ENCODE results near the gene TCTN2. TPM values are rescaled to one million over a fixed set of nuclear protein-coding genes. Genes with fewer than 3 reads are reported as not detected.

Gene TCTN2
- total and polyA plus RNA-seq, 2 donors (not counting 1 experiment from before 2014, with no cell fraction given): 8.5 to 22.8 TPM

DNA sequence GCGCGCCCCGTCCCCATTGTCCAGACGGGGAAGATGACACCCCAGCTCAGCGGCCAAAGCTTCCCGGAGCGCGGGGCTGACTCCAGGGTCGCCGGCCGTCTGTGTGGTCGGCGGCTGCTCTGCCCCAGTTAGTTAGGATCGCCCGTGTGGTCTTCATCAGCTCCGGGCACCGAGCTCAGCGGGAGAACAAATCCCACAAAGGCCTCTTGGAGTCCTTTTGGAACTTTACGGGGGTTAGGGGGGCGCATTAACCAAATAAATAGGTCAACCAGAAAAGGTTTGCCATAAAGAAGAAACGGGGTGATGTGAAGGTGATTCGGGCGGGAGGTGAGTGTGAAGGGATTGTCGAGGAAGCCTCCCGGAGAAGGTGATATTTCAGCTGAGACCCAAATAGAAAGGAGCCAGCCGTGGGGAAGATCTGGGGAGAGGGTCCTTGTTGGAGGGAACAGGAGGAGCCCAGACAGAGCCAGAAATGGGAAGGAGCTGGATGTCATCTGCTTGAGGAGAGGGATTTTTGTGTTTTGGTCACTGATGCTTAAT is 41.9 kb downstream of the TCTN2 start:
- H3K27ac Mint-ChIP-seq: peak overlapping the region; percentile 88
- Histone ChIP-seq H3K4me2 (replicated peaks; ENCODE audit: low read depth, low read length, poor library complexity, severe bottlenecking) (peak overlapping the region; percentile 89), H2AFZ (ENCODE audit: insufficient read depth, low read depth, low read length, poor library complexity, severe bottlenecking) (peak overlapping the region; percentile 92), H3K27me3 (replicated peaks in 1 of 4; ENCODE audit: control extremely low read depth in 1 of 4, control insufficient read depth in 3 of 4, insufficient read depth in 4 of 4, low read length in 3 of 4) (no peaks in the 10 kb centered on the region), H3K4me1 (ENCODE audit: control insufficient read depth in 2 of 2, insufficient read depth in 2 of 2, low read length in 2 of 2) (peaks cover 23 to 24% of the 10 kb centered on the region in 2 donors), H3K9ac (ENCODE audit: low read length) (peak overlapping the region; percentile 78), H3K79me2 (ENCODE audit: control insufficient read depth, insufficient read depth, low read length) (peaks cover 45% of the 10 kb centered on the region), H3K36me3 (replicated peaks in 1 of 2; ENCODE audit: control extremely low read depth in 1 of 2, control insufficient read depth in 1 of 2, extremely low read depth in 1 of 2, insufficient read depth in 2 of 2, low read length in 1 of 2) (no peaks in the 10 kb centered on the region), H4K20me1 (ENCODE audit: control insufficient read depth, insufficient read depth, low read length, poor library complexity, severe bottlenecking) (peaks cover 11% of the 10 kb centered on the region), H3K27ac (ENCODE audit: low read length in 2 of 2) (peak overlapping the region in 1 of 2 donors; percentile 58), H3K4me3 (ENCODE audit: control extremely low read depth in 1 of 5, extremely low read depth in 1 of 5, insufficient read depth in 1 of 5, low read depth in 2 of 5, low read length in 4 of 5) (peak overlapping the region; percentile 60 to 83 (median 77)), H3K9me3 (ENCODE audit: control extremely low read depth in 1 of 3, control insufficient read depth in 2 of 3, insufficient read depth in 1 of 3, low read length in 2 of 3) (no peaks in the 10 kb centered on the region)
- DNase-seq (no peak), ATAC-seq (ENCODE audit: low read depth) (no peak)
- peaks cover 35% of the 10 kb centered on the region for H3K4me1 Mint-ChIP-seq
- CTCF ChIA-PET: interaction anchor here (0.6 to 1.2 kb wide), 2 partner anchors 9 to 1495 kb away, joined by 3 to 5 read pairs; no protein-coding TSS in a partner anchor
- POLR2A ChIA-PET: interaction anchor here (1.1 to 1.2 kb wide), 2 partner anchors 29 to 42 kb away, joined by 3 read pairs; partner anchors contain the start of gene TCTN2
- under 1% methylated on average over 26 of the region's 26 CpGs for WGBS (ENCODE audit: insufficient coverage)
- H3K9me3 Mint-ChIP-seq (ENCODE audit: insufficient read depth): no peaks in the 10 kb centered on the region
- peak overlapping the region; percentile 86 for H3K4me3 Mint-ChIP-seq
- H3K27me3 Mint-ChIP-seq: no peaks in the 10 kb centered on the region
- intact Hi-C loops (cut with micrococcal nuclease): loop anchor here (1.0 to 2.0 kb wide), 3 partner anchors 42 to 80 kb away; partner anchors contain the start of genes EIF2B1, GTF2H3 and TCTN2
- TF ChIP-seq, protein P1, sequence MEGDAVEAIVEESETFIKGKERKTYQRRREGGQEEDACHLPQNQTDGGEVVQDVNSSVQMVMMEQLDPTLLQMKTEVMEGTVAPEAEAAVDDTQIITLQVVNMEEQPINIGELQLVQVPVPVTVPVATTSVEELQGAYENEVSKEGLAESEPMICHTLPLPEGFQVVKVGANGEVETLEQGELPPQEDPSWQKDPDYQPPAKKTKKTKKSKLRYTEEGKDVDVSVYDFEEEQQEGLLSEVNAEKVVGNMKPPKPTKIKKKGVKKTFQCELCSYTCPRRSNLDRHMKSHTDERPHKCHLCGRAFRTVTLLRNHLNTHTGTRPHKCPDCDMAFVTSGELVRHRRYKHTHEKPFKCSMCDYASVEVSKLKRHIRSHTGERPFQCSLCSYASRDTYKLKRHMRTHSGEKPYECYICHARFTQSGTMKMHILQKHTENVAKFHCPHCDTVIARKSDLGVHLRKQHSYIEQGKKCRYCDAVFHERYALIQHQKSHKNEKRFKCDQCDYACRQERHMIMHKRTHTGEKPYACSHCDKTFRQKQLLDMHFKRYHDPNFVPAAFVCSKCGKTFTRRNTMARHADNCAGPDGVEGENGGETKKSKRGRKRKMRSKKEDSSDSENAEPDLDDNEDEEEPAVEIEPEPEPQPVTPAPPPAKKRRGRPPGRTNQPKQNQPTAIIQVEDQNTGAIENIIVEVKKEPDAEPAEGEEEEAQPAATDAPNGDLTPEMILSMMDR (IDR thresholded peaks at IDR 0.05): no peak
- no peak for TF ChIP-seq EZH2 (IDR thresholded peaks at IDR 0.05; ENCODE audit: borderline replicate concordance, insufficient read depth, low read depth, low read length, poor library complexity, severe bottlenecking)

DNA sequence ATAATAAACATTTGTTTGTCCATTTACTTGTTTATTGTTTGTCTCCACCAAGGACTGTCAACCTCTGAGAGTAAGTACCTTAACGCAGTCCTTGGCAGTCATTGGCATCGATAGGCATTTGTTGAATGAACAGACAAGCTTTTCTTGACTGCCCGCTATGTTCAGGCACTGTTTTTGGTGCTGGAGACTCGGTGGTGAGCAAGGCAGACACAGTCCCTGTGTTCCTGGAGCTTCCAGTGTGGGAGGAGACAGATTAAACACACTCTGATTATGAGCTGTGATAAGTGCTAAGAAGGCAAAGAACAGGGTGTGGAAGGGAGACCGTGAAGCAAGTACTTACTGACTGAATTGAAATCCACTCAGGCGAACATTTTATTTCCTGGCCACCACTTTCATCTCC is 42.5 kb downstream of the TCTN2 start:
- H3K4me1 Mint-ChIP-seq: peaks cover 35% of the 10 kb centered on the region
- WGBS (ENCODE audit: insufficient coverage): 5% methylated on average over 4 of the region's 6 CpGs
- Histone ChIP-seq H3K4me3 (ENCODE audit: control extremely low read depth in 1 of 5, extremely low read depth in 1 of 5, insufficient read depth in 1 of 5, low read depth in 2 of 5, low read length in 4 of 5) (peak overlapping the region in 4 of 5 experiments; percentile 60 to 83 (median 79)), H4K20me1 (ENCODE audit: control insufficient read depth, insufficient read depth, low read length, poor library complexity, severe bottlenecking) (peaks cover 11% of the 10 kb centered on the region), H3K79me2 (ENCODE audit: control insufficient read depth, insufficient read depth, low read length) (peaks cover 51% of the 10 kb centered on the region), H3K9me3 (ENCODE audit: control extremely low read depth in 1 of 3, control insufficient read depth in 2 of 3, insufficient read depth in 1 of 3, low read length in 2 of 3) (no peaks in the 10 kb centered on the region), H3K4me2 (replicated peaks; ENCODE audit: low read depth, low read length, poor library complexity, severe bottlenecking) (peak overlapping the region; percentile 89), H3K4me1 (ENCODE audit: control insufficient read depth in 2 of 2, insufficient read depth in 2 of 2, low read length in 2 of 2) (peaks cover 23 to 24% of the 10 kb centered on the region in 2 donors), H3K27ac (ENCODE audit: low read length in 2 of 2) (peak overlapping the region in 1 of 2 donors; percentile 58), H3K9ac (ENCODE audit: low read length) (peak overlapping the region; percentile 78), H3K27me3 (replicated peaks in 1 of 4; ENCODE audit: control extremely low read depth in 1 of 4, control insufficient read depth in 3 of 4, insufficient read depth in 4 of 4, low read length in 3 of 4) (no peaks in the 10 kb centered on the region), H3K36me3 (replicated peaks in 1 of 2; ENCODE audit: control extremely low read depth in 1 of 2, control insufficient read depth in 1 of 2, extremely low read depth in 1 of 2, insufficient read depth in 2 of 2, low read length in 1 of 2) (no peaks in the 10 kb centered on the region), H2AFZ (ENCODE audit: insufficient read depth, low read depth, low read length, poor library complexity, severe bottlenecking) (peak overlapping the region; percentile 92)
- TF ChIP-seq EZH2 (IDR thresholded peaks at IDR 0.05; ENCODE audit: borderline replicate concordance, insufficient read depth, low read depth, low read length, poor library complexity, severe bottlenecking): no peak
- TF ChIP-seq, protein P1 (IDR thresholded peaks at IDR 0.05): no peak
- no peaks in the 10 kb centered on the region for H3K9me3 Mint-ChIP-seq (ENCODE audit: insufficient read depth)
- DNase-seq (peak; percentile 33), ATAC-seq (ENCODE audit: low read depth) (no peak)
- H3K27me3 Mint-ChIP-seq: no peaks in the 10 kb centered on the region
- H3K4me3 Mint-ChIP-seq: peak overlapping the region; percentile 86
- H3K27ac Mint-ChIP-seq: peak overlapping the region; percentile 88
- ChIA-PET CTCF (no interaction called here), POLR2A (interaction anchor here (1.1 kb wide), 1 partner anchor 42 kb away, joined by 3 read pairs; the partner anchor contains the start of gene TCTN2)
- intact Hi-C loops (cut with micrococcal nuclease): loop anchor here (2.0 kb wide), 2 partner anchors 47 to 81 kb away; partner anchors contain the start of genes EIF2B1 and GTF2H3
